ENCODE measurements around the gene SUGCT.

Gene SUGCT

GRCh38 chr7:40700653-40701421 is 566.0 kb downstream of the SUGCT start:
- DNase-seq: no peak

GRCh38 chr7:40701836-40702551 is 567.2 kb downstream of the SUGCT start:
- no peak for DNase-seq

- no peak for DNase-seq
These were observed 569.4 kb downstream of the SUGCT start for GRCh38 chr7:40704172-40704571.

GRCh38 chr7:40706829-40707228 is 572.0 kb downstream of the SUGCT start:
- no peak for DNase-seq

- DNase-seq: no peak
These were observed 574.5 kb downstream of the SUGCT start for GRCh38 chr7:40709062-40709964.

GRCh38 chr7:40711706-40712105 is 576.9 kb downstream of the SUGCT start:
- DNase-seq: no peak

- DNase-seq: no peak
These were observed 579.7 kb downstream of the SUGCT start for GRCh38 chr7:40714363-40715052.

GRCh38 chr7:40715053-40715430 is 580.2 kb downstream of the SUGCT start:
- no peak for DNase-seq

- no peak for DNase-seq
These were observed 581.2 kb downstream of the SUGCT start for GRCh38 chr7:40716052-40716451.

GRCh38 chr7:40717242-40717641 is 582.4 kb downstream of the SUGCT start:
- peak; percentile 1 to 11 for DNase-seq

- DNase-seq: no peak
These were observed 585.6 kb downstream of the SUGCT start for GRCh38 chr7:40720416-40720815.

- DNase-seq: no peak
These were observed 586.6 kb downstream of the SUGCT start for GRCh38 chr7:40721342-40721949.

- DNase-seq: no peak
These were observed 587.4 kb downstream of the SUGCT start for GRCh38 chr7:40722242-40722641.

GRCh38 chr7:40723829-40724228 is 589.0 kb downstream of the SUGCT start:
- no peak for DNase-seq

- no peak for DNase-seq
These were observed 591.8 kb downstream of the SUGCT start for GRCh38 chr7:40726559-40726958.

GRCh38 chr7:40733114-40733513 is 598.3 kb downstream of the SUGCT start:
- DNase-seq: no peak

- DNase-seq: no peak
These were observed 598.8 kb downstream of the SUGCT start for GRCh38 chr7:40733578-40733977.

- DNase-seq: no peak
These were observed 604.5 kb downstream of the SUGCT start for GRCh38 chr7:40739257-40739656.

GRCh38 chr7:40742270-40742669 is 607.5 kb downstream of the SUGCT start:
- DNase-seq: no peak

GRCh38 chr7:40746841-40747556 is 612.2 kb downstream of the SUGCT start:
- DNase-seq: no peak

- no peak for DNase-seq
These were observed 613.1 kb downstream of the SUGCT start for GRCh38 chr7:40747856-40748255.

GRCh38 chr7:40749877-40750276 is 615.1 kb downstream of the SUGCT start:
- no peak for DNase-seq

Data from NCI-H1930 (cell line).